Measurements from ENCODE around the gene DHPS.
A peak's percentile ranks its signal among the peaks of the same experiment; 100 is the strongest.
"Not testable (repeated sequence)": the region's sequence is repeated elsewhere in the genome, so short reads cannot be mapped to it uniquely, and the experiment has no call there.

Gene DHPS

DNA sequence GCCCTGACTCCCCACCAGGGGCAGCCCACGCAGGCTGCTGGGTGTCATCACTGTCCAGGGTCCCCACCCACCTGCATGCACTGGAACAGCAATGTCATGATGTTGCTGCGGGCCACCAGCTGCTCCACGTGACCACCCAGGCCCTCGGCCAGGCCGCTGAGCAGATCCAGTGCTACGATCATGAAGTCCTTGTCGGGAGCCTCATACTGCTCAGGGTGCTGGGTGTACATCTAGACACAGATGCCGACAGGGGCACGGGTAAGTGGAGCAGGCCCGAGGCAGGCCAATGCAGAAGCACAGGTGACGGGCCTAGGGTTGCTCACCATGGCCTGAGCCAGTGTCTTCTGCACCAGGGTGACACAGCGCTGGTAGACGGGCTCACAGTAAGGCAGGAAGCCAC is 23.5 kb upstream of the DHPS start:
- no peak for DNase-seq

DNA sequence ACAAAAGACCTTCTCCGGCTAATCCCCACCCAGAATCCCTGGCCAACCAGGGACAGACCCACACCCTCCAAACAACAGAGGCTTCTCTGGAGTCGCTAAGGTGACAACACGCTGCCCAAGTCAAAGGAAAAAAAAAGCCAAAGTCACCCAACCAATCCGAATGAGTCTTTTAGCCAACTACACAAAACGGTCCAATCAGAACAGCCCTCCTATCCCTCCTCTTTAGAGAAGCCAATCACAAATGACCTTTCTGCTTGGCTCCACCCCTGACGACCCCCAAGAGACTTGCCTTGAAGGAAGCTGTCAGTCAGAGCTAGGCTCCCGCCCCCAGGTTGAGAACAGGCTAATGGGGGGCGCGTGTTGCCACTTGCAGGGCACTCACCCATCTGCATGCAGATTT is 21.4 kb upstream of the DHPS start:
- DNase-seq: peak; percentile 24

DNA sequence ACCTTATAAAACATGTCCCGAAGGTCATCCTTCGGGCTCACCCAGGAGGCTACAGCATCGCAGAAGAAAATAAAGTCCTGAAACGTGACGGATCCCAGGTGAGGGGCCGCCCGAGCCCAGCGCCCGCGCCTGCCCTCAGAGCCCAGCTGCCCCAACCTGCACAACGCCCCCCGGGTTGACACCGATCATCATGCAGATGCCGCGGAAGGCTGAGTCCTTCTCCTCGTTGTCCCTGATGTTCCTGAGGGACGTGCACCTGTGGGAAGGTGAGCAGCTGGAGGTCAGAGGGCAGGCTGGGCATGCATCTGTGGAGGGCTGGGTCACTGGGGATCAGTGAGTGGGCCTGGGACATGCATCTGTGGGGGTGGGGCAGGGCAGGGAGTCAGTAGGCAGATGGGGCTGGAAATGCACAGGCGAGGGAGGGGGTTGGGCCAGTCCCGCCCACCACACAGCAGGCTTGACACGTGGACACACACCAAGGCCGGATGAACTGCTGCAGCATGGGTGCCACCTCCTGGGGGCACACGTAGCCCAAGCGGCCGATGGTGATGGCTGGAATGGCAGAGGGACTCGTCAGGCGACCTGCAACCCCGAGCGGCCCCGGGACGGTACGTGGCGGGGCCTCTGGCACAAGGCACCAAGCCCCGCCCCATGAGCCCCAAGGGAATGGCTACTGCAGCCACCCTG is 20.1 kb upstream of the DHPS start:
- no peak for DNase-seq

DNA sequence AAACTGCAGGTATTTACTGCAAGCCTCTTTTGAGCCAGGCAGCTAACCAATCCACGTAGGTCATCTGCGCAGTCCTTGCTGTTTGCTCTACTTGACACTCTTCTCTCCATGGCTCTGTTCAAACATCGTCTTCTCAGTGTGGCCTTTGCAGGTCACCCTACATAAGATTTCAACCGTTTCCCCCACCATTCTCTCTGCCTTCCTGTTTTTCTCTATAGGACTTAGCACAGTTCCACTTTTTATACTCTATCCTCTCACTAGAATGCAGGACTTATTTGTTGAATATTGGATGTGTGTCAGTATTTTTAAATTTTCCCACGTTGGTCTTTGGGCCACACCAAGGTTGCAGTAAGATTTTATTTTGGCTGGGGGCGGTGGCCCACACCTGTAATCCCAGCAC is 16.5 kb upstream of the DHPS start:
- no peak for DNase-seq

DNA sequence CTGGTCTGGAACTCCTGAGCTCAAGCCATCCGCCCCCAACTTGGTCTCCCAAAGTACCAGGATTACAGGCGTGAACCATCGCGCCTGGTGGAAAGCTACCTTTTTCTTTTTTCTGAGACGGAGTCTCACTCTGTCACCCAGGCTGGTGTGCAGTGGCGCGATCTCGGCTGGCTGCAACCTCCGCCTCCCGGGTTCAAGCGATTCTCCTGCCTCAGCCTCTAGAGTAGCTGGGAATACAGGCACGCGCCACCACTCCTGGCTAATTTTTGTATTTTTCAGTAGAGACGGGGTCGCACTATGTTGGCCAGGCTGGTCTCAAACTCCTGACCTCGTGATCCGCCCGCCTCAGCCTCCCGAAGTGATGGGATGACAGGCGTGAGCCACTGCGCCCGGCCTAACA is 15.7 kb upstream of the DHPS start:
- DNase-seq: not testable (repeated sequence)

DNA sequence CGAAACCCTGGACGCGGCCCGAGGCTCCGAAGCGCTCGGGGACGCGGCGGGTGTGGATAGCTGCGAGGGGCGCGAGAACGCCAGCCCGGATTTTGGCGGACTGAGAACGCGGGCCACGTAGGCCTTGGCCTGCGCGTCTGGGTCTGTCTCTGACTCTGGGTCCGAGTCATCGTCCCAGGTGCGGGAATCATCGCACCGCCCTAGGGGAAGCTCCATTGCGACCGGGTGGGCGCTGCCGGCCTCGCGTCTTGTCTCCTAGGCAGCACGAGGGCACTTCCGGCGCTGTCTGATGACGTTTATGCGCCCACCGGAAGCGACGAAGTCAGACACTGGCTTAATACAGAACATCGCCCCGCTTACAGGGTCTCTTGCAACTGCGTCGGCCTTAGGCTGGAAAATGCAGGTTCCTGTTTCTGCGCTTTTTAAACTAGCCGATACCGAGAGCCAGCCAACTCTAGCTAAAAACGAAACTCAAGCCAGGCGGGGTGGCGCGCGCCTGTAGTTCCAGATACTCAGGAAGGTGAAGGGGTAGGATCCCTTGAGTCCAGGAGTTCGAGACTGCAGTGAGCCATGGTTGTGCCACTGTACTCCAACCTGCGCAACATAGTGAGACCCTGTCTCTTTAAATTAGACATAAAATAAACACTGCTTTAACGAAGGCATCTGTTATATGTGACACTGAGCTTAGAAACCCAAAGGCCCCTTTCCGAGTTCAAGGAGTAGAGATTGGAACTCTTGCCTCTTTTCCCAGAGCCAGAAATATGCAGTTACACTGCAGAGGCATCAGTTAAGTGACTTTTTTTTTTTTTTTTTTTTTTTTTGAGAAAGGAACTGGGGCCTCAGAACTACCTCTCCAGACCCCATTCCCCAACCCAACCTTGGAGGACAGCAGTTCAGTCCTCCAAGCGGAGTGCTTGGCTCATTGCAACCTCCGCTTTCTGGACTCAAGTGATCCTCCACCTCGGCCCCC is 15.0 kb upstream of the DHPS start, which contains the start of gene FBXW9:
Gene FBXW9 (minus strand): TSS at position 266 of the 970 bp plus-strand sequence. CDS start 50 bp downstream, at position 216.
- DNase-seq: peak; percentile 84

DNA sequence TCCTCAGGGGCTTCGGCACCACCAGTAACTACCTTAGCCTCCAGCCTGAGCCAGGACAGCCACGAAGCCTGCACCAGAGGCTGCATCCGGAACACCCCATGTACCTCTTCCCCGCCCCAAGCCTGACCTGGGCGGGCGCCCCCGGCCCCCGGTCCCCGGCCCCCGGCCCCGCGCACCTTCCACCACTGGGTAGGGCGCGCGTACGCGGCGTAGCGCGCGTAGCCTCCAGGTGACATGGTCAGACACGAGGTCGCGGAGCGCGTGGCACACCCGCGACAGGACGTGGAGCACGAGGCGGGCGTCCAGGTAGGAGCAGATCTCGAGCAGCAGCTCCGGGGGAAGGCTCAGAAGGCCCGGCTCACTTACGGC is 14.3 kb upstream of the DHPS start:
- DNase-seq: no peak

DNA sequence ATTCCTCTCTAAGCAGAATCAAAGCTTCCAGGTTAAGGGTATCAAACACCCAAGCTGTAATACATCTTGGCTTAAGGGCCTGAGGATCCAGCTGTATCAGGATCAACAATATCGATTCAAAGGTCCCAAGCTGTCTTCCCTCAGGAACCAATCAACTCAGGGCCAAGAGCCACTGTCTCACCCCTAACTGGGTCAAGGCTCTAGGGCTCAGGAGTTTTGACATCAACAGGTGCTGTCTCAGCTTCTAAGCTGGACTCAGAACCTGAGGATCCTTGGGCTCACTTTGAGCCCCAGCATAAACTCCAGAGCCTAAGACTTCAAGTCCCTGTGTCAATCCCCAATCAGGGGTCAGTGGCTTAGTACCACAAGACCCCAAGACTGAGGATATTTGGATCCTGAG is 13.8 kb upstream of the DHPS start:
- DNase-seq: no peak

DNA sequence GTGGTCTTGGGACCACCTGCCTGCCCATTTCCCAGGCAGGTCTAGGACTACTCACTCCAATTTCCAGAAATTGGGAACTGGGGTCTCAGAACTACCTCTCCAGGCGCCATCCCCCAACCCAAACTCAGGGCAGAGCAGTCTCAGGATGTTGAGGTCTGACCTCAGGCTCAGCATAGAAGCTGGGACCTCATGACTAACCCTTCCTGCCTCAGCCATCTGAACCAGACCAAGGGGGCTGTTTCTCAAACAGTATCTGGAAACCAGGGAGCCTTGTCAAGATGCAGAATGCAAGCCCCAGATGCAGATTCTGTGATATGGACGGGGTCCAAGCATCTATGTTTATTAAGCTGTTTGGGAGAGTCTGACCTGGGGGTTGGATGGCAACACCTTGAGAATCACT is 13.4 kb upstream of the DHPS start:
- DNase-seq: no peak

DNA sequence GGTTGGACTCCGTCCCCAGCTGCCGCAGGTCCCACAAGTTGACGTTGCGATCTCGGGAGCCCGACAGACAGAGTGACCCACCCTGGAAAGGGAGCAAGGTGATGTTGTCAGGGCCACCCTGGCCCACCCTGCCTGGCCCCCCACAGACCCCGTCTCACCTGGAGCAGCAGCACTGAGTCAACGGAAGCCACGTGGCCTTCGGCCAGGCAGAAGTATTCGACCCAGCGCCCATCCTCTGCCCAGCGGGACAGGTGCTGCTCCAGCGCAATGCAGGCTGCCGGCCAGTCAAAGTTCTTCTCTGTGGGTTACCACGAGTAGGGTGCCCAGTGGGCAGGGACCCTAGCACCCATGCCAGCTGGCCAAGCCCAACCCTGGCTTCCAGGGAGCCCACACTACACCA is 13.0 kb upstream of the DHPS start:
- DNase-seq: no peak

DNA sequence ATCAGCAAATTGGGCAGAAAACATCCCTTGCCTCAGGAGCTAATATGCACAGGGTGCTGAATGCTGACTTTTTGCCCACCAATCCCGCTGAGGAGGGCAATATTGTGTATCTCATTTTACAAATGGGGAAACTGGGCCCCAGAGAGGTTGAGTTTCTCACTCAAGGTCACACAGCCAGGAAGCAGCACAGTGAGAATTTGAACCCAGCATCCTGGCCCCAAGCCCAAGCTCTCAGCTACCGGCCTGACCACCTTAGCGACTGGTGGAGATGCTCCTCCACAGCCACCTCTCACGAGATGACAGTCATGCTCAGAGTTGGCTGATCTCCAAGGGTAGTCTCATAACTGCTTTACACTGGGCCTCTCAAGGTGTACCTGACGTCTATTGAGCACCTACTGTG is 11.3 kb upstream of the DHPS start:
- DNase-seq: no peak

DNA sequence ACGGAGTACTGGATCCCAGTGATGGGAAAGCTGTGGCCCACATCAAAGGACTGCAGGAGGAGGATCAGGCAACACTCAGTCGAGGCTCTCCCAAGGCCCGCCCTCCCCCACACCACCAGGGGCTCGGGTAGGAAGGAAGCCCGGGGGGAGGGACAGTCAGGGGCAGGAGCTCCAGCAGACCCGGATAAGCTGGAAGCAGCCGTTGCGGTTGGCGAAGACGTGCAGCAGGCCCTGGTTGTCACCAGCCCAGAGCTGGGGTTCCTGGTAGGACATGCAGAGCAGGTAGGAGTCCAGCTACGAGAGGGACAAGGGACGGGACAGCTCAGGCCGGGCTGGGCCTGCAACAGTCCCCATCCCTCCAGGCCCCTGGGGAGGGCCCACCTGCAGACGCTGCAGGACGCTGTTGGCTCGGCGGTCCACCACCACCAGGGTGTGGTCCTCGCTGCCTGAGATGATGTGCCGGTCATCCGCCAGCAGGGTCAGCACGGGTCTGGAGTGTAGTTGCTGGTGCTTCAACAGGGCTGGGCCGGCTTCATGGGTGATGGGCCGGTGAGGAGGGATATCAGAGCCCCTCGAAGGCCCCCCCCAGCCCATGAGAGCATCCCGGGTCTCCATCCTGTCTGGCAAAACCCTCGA is 8.0 kb upstream of the DHPS start:
- DNase-seq: no peak

DNA sequence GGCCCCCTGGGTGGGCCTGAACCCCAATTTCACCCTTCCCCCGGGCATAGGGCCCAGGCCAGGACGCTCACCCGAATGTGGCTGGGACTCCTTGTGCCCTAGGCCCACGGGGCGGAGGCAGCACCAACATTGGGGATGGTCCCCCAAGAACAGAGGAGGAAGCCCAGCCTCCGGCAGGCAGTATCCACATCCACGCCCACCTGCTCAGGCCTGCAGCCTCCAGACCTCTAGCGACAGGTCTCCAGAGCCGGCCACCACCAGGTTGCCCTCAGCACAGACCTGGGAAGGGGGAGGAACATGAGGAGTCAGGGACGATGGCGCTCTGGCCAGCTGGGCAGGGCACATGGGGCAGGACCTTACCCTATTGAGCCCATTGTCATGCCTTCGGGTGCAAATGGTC is 7.3 kb upstream of the DHPS start:
- DNase-seq: no peak

DNA sequence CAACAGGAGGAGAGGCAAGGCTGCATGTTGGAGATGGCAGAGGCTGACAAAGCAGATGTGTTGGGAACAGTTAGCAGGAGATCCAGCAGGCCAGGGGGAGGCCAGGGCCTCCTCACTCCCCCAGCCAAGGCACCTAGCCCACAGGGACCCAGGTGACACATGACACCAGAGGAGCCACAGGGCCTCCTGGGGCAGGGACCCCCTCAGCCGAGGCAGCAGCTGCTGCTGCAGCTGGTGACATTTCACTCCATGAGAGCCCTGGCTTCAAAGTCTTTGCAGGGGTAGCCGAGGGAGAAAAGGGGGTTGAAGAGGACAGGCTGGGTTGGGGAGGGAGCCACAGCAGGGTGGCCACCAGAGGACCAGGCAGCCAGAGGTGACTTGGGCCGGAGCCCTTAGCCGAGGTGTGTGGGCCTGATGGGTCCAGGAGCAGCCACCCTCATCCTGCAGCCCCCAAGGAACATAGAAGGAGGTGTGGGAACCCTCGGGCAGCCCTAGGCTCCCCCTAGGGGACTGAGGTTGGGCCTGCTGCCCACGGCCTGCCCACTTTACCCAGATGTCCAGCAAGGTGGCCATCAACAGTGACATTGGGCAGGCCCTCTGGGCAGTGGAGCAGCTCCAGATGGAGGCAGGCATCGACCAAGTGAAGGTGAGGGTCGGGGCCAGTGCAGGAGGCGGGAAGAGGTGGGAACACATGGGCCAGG is 6.0 kb upstream of the DHPS start, which contains the start of gene GNG14:
Gene GNG14 (plus strand): TSS at position 503 of the 701 bp plus-strand sequence. CDS start 51 bp downstream, at position 554.
- DNase-seq: no peak

DNA sequence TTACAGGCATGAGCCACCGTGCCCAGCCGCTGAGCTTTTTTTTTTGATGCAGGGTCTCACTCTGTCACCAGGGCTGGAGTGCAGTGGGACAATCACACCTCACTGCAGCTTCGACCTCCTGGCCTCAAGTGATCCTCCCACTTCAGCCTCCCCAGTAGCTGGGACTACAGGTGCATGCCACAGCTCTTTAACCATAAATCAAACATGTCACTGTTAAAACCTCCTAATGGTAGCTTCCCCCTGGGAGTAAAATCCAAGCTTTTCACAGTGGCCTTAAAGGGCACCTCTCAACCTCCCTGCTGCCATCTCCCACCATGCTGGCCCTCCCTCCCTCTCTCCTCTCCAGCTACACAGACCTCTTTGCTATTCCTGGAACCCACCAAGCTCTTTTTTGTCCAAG is 4.2 kb upstream of the DHPS start:
- DNase-seq: no peak

DNA sequence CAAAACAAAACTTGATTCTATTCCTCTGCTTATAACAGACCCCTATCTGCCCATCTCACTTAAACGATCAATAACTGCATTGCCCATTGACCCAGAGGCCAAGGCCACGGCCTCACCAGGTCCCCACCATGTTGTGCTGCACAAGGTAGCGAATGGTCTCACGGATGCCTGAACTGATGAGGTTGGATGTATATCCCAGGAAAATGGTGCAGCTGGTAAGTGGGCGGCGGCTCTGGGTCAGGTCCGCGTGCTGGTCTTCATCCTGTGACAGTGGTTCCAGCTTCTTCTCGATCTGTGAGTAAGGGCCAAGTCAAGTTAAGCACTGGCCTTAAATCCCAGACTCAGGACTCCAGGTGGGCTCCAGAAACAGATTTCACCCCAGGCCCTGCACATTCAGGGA is 1.6 kb downstream of the DHPS start:
- no peak for DNase-seq

DNA sequence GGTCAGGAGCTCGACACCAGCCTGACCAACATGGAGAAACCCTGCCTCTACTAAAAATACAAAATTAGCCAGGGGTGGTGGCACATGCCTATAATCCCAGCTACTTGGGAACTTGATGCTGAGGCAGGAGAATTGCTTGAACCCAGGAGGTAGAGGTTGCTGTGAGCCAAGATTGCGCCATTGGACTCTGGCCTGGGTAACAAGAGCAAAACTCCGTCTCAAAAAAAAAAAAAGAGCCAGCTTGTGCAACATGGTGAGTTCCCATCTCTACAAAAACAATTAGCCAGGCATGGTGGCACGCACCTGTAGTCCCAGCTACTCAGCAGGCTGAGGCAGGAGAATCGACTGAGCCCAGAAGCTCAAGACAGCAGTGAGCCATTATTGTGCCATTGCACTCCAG is 3.6 kb downstream of the DHPS start:
- DNase-seq: not testable (repeated sequence)

DNA sequence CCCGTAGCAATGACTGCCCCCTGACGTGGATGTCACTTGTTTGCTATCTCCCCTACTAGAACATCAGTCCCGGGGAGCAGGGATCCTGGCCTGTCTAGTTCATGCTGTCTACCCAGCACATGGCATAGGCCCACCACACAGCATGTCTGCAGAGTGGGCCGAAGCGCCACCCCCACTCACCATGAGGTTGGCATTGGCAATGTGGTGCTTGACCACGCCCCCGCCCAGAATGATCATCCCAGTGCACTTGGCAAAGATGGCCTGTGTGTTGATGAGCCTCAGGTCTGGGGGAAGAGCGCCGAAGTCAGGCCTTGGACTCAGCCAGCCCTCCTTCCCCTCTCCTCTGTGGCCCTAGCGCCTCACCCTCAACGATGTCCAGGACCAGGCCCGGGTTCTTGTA is 4.8 kb downstream of the DHPS start:
- no peak for DNase-seq

DNA sequence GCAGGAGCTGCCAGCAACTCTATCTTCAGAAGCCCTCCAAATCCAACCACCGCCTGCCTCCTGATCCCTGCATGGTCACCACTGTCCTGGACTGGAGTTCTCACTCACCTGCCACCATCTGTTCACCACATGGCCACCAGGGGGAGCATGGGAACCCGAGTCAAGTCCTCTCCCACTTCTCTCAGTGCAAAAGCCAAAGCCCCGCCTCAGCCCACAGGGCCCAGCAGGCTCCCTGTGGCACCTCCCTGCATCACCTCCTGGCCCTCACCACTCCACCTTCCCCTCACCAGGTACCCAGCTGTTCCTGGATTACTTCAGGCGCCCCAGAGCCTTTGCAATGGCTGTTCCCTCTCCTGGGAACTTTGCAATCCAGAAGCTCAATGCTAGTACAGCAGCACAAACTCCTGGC is 5.3 kb downstream of the DHPS start:
- DNase-seq: no peak

DNA sequence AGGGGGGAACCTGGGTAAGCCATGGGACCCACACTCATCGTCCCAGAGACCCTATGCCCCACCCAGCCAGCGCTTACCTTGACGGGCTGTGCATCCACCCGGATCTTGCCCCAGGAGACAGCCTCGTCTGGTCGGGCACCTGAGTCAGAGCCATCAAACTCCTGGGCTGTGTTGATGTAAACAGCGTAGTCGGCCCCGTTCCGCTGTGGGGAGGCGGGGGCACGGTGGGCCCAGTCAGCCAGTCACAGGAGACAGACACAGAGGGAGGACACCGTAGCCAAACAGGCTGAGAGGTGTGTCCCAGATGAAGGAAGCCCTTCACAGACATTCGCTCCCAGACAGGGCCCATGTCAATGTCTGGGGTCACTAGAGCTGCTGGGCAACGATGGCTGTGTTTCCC is 5.7 kb downstream of the DHPS start:
- DNase-seq: no peak

DNA sequence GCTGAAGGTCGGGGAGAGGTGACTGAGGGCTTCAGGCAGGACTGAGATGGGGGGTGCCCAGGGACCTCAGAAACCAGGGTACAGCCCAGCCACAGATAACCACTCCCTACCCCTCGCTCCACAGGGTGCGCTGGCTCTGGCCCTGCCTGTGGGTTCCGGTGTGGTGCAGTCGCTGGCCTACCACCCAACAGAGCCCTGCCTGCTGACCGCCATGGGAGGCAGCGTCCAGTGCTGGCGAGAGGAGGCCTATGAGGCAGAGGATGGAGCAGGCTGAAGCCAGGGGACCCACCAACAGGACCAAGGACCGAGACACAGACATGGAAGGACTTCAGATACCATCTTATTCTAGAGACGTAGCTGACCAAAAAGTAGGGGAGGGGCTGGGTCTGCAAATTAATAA is 6.3 kb downstream of the DHPS start:
- DNase-seq: no peak

DNA sequence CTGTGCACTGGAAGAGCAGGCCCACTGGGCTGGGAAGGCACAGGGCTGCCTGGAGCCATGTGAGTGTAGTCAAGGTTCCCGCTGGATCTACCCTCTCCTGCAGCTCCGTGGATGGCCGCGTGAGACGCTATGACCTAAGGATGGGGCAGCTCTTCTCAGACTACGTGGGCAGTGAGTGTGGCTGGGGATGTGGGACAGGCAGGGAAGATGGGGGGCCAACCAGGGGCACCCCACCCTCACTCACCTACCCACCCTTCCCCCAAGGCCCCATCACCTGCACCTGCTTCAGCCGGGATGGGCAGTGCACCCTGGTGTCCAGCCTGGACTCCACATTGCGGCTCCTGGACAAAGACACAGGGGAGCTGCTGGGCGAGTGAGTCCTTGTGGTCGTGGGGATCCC is 8.9 kb downstream of the DHPS start:
- no peak for DNase-seq
